ENCODE results near the gene TSPAN5. TPM values are rescaled to one million over a fixed set of nuclear protein-coding genes. Genes with fewer than 3 reads are reported as not detected.

The TSPAN5 gene
- total RNA-seq, 1 donor from 2014 or later, result 21.8 TPM

DNA sequence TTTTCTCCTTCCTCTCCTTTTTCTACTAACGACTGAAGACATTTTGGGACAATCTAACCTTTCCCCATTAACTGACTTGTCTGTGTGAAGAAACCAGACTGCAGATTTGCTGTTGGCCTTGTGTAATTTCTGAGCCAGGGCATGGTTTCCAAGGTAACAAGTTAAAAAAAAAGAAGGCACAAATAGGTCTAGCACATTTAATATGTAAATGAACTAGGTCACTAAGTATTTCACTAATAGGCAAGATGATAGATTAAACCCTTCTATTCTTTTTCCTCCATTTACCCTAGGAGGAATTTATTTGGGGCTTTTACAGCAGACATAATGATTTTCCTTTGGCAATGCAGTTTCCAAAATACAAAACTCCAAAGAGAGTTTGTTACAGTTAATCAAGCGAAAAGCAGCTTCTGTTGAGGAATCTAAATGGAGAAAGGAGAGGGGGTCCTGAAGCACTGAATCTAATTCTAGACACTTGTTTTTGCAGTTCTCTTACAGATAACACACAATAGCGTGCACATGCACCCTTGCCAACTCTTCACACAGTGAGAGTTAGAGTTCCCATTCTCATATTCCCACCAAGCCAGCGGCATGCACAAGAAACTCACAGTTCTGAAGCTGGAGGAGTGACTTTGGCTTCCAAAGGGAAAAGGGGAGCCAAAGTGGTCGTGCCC lies 72.0 kb downstream of the TSPAN5 start:
- Mint-ChIP-seq H3K27ac (ENCODE audit: unreplicated experiment) (no peak overlapping the region), H3K9me3 (ENCODE audit: unreplicated experiment) (no peaks in the 10 kb centered on the region), H3K36me3 (ENCODE audit: low read depth, unreplicated experiment) (no peaks in the 10 kb centered on the region), H3K4me3 (ENCODE audit: unreplicated experiment) (no peak overlapping the region), H3K4me1 (ENCODE audit: unreplicated experiment) (peaks cover under 1% of the 10 kb centered on the region), H3K27me3 (ENCODE audit: unreplicated experiment) (no peaks in the 10 kb centered on the region)
- DNase-seq (ENCODE audit: low spot score), result no peak
- TF ChIP-seq, protein P1, sequence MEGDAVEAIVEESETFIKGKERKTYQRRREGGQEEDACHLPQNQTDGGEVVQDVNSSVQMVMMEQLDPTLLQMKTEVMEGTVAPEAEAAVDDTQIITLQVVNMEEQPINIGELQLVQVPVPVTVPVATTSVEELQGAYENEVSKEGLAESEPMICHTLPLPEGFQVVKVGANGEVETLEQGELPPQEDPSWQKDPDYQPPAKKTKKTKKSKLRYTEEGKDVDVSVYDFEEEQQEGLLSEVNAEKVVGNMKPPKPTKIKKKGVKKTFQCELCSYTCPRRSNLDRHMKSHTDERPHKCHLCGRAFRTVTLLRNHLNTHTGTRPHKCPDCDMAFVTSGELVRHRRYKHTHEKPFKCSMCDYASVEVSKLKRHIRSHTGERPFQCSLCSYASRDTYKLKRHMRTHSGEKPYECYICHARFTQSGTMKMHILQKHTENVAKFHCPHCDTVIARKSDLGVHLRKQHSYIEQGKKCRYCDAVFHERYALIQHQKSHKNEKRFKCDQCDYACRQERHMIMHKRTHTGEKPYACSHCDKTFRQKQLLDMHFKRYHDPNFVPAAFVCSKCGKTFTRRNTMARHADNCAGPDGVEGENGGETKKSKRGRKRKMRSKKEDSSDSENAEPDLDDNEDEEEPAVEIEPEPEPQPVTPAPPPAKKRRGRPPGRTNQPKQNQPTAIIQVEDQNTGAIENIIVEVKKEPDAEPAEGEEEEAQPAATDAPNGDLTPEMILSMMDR (IDR thresholded peaks at IDR 0.05; ENCODE audit: unreplicated experiment), result no peak

DNA sequence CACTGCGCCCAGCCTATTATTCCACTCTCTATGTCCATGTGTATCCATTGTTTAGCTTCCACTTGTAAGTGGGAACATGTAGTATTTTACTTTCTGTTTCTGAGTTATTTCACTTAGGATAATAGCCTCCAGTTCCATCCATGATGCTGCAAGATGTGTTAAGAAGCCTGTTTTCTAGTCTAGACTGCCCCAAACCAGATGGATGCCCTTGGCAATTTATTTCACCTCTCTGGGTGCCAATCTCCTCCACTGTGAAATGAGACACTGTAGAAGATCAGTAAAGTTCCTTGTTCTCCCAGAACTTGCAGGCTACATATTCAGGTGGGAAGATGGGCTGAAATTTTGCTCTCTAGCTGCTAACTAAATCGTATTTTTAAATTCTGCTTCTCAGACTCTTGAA lies 72.8 kb downstream of the TSPAN5 start:
- Mint-ChIP-seq H3K4me1 (ENCODE audit: unreplicated experiment) (peaks cover 6% of the 10 kb centered on the region), H3K9me3 (ENCODE audit: unreplicated experiment) (no peaks in the 10 kb centered on the region), H3K4me3 (ENCODE audit: unreplicated experiment) (no peak overlapping the region), H3K27ac (ENCODE audit: unreplicated experiment) (no peak overlapping the region), H3K36me3 (ENCODE audit: low read depth, unreplicated experiment) (no peaks in the 10 kb centered on the region), H3K27me3 (ENCODE audit: unreplicated experiment) (no peaks in the 10 kb centered on the region)
- DNase-seq (ENCODE audit: low spot score), result no peak
- TF ChIP-seq, protein P1 (IDR thresholded peaks at IDR 0.05; ENCODE audit: unreplicated experiment), result no peak

DNA sequence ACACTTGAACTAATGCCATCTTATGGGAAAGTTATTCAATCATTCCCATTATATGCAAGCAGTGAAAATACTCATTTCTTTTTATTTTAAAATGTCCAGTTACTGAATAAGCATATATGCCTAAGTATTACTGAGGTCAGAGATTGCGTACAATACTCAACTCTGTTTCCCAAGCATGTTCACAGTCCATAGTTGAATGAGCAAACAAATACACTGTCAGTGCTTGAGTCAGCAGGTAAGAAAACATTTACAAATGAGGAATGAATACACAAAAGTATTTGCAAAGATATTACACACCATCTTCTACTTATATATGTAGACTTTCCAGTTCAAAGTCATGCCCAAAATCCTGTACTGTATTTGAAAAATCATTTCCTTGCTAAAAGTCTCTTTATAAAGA lies 74.1 kb downstream of the TSPAN5 start:
- no peak for DNase-seq (ENCODE audit: low spot score)
- H3K27me3 Mint-ChIP-seq (ENCODE audit: unreplicated experiment), result no peaks in the 10 kb centered on the region
- peaks cover 12% of the 10 kb centered on the region for H3K4me1 Mint-ChIP-seq (ENCODE audit: unreplicated experiment)
- no peak overlapping the region for H3K27ac Mint-ChIP-seq (ENCODE audit: unreplicated experiment)
- TF ChIP-seq, protein P1 (IDR thresholded peaks at IDR 0.05; ENCODE audit: unreplicated experiment), result no peak
- H3K36me3 Mint-ChIP-seq (ENCODE audit: low read depth, unreplicated experiment), result no peaks in the 10 kb centered on the region
- no peak overlapping the region for H3K4me3 Mint-ChIP-seq (ENCODE audit: unreplicated experiment)
- H3K9me3 Mint-ChIP-seq (ENCODE audit: unreplicated experiment), result no peaks in the 10 kb centered on the region

DNA sequence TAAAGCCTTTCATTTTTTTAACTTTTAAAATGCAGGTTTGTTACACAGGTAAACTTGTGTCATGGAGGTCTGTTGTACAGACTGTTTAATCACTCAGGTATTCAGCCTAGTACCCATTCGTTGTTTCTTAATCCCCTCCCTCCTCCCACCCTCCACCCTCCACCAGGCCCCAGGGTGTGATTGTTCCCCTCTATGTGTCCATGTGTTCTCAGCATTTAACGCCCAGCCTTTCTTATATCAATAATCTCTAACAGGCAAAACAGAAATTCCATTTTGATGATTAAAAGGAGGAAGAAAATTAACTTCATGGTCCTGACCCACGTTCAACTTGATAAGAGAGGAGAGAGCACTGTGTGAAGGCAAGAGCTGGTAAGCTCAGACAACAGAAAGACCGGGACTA lies 75.1 kb downstream of the TSPAN5 start:
- H3K9me3 Mint-ChIP-seq (ENCODE audit: unreplicated experiment), result no peaks in the 10 kb centered on the region
- H3K4me3 Mint-ChIP-seq (ENCODE audit: unreplicated experiment), result no peak overlapping the region
- DNase-seq (ENCODE audit: low spot score), result no peak
- peaks cover 12% of the 10 kb centered on the region for H3K4me1 Mint-ChIP-seq (ENCODE audit: unreplicated experiment)
- TF ChIP-seq, protein P1 (IDR thresholded peaks at IDR 0.05; ENCODE audit: unreplicated experiment), result no peak
- H3K27ac Mint-ChIP-seq (ENCODE audit: unreplicated experiment), result no peak overlapping the region
- H3K36me3 Mint-ChIP-seq (ENCODE audit: low read depth, unreplicated experiment), result no peaks in the 10 kb centered on the region
- no peaks in the 10 kb centered on the region for H3K27me3 Mint-ChIP-seq (ENCODE audit: unreplicated experiment)

DNA sequence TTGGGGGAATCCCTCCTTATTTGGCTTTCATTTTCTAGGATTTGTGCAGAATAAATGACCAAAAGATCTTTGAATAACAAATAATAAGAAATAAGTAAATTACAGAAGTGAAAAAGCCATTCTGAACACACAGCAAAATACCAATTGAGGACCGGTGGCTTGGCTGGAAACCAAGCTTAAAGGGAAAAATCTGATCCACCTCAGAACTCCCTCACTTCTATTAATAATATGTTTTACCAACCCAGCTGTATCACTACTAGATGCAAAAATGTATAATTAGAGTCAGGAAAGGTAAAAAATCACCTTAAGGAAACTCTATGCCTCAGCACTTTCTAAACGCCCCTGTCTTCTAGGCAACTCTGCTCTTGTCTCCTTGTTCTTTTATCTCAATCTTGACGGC lies 77.3 kb downstream of the TSPAN5 start:
- no peaks in the 10 kb centered on the region for H3K27me3 Mint-ChIP-seq (ENCODE audit: unreplicated experiment)
- H3K27ac Mint-ChIP-seq (ENCODE audit: unreplicated experiment), result no peak overlapping the region
- DNase-seq (ENCODE audit: low spot score), result no peak
- TF ChIP-seq, protein P1 (IDR thresholded peaks at IDR 0.05; ENCODE audit: unreplicated experiment), result no peak
- no peaks in the 10 kb centered on the region for H3K9me3 Mint-ChIP-seq (ENCODE audit: unreplicated experiment)
- peaks cover 12% of the 10 kb centered on the region for H3K4me1 Mint-ChIP-seq (ENCODE audit: unreplicated experiment)
- no peak overlapping the region for H3K4me3 Mint-ChIP-seq (ENCODE audit: unreplicated experiment)
- H3K36me3 Mint-ChIP-seq (ENCODE audit: low read depth, unreplicated experiment), result no peaks in the 10 kb centered on the region

All from endothelial cell (in vitro differentiated cells).